Activated T-cell treated with anti-CD3 and anti-CD28 coated beads for 1 hour (primary cell): ENCODE results near the gene USH1G.
"Not testable (repeated sequence)": the region's sequence is repeated elsewhere in the genome, so short reads cannot be mapped to it uniquely, and the experiment has no call there.

Experiments
- DNase-seq: peaks from one replicate; pipeline ENCODE4 v3.0.0-alpha.2; 2020; ENCODE audit warnings: low read depth

USH1G gene

GRCh38 chr17:74922694-74923537 lies at the start of gene USH1G:
Gene USH1G, minus strand, starts transcription at chr17:74923255. Its CDS starts 182 bp downstream, at chr17:74923073.
- no peak for DNase-seq

- DNase-seq = peak; percentile 77
These were observed 49.3 kb upstream of the USH1G start, which contains the start of gene HID1 for GRCh38 chr17:74972107-74972972. Gene HID1, minus strand, starts transcription at chr17:74972759. Its CDS starts 103 bp downstream, at chr17:74972656.

- DNase-seq = no peak
These were observed 48.7 kb upstream of the USH1G start for GRCh38 chr17:74971842-74972106.

- DNase-seq = no peak
These were observed 48.2 kb upstream of the USH1G start for GRCh38 chr17:74971069-74971841.

GRCh38 chr17:74970395-74970794 lies 47.3 kb upstream of the USH1G start:
- no peak for DNase-seq

GRCh38 chr17:74969501-74969900 lies 46.4 kb upstream of the USH1G start:
- not testable (repeated sequence) for DNase-seq

- DNase-seq = no peak
These were observed 45.3 kb upstream of the USH1G start for GRCh38 chr17:74968361-74968780.

GRCh38 chr17:74964988-74965622 lies 42.0 kb upstream of the USH1G start:
- no peak for DNase-seq

GRCh38 chr17:74964246-74964761 lies 41.2 kb upstream of the USH1G start:
- DNase-seq = no peak

GRCh38 chr17:74963656-74964055 lies 40.6 kb upstream of the USH1G start:
- DNase-seq = no peak

- DNase-seq = no peak
These were observed 39.8 kb upstream of the USH1G start for GRCh38 chr17:74962622-74963394.

- peak; percentile 85 for DNase-seq
These were observed 38.7 kb upstream of the USH1G start for GRCh38 chr17:74961657-74962350.

- DNase-seq = peak; percentile 22
These were observed 37.7 kb upstream of the USH1G start for GRCh38 chr17:74960570-74961342.

GRCh38 chr17:74959826-74960515 lies 36.9 kb upstream of the USH1G start:
- DNase-seq = no peak

GRCh38 chr17:74957935-74958740 lies 35.1 kb upstream of the USH1G start:
- DNase-seq = peak; percentile 76

GRCh38 chr17:74956093-74956492 lies 33.0 kb upstream of the USH1G start:
- DNase-seq = no peak

GRCh38 chr17:74954665-74955421 lies 31.8 kb upstream of the USH1G start:
- DNase-seq = no peak
